AG09309 (cell line): ENCODE data around the gene DNM3.

Experiments
- DNase-seq: peaks from one replicate; pipeline ENCODE4 v3.0.0-alpha.2; 2010; ENCODE audit warnings: low read depth
- H3K4me3 ChIP-seq: 2 replicates; pipeline ENCODE4 v1.5.1; 2011; ENCODE audit warnings: mild to moderate bottlenecking, low read depth, low read length, moderate library complexity; ENCODE audit not compliant: control insufficient read depth
- TF ChIP-seq, protein P1 (sequence below): IDR thresholded peaks from 2 replicates; pipeline ENCODE4 v1.5.1; 2011; ENCODE audit warnings: mild to moderate bottlenecking, low read depth, low read length, inconsistent platforms; ENCODE audit not compliant: insufficient read depth, control insufficient read depth; ENCODE audit errors: missing control alignments

The DNM3 gene

DNA sequence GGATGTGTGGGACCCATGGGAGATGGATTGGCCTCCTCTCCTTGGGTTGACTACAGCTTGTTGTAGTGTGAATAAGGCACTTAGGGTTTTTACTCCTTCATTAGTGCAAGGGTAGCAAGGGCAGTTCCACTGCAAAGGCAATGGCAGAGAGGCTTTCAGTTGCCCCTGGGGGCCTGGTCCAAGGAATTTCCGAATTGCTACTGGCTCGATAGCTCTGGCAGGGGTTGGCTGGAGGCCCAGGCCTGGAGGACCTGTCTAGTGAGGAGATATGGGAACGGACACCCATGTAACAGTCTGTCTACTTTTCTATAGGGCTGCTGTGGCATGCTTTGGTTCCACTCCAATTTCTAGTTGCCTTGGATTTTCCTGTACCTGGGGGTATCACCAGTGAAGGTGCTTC, 360.3 kb downstream of the DNM3 start:
- no peak for DNase-seq
- no peak overlapping the region for H3K4me3 ChIP-seq
- TF ChIP-seq, protein P1, sequence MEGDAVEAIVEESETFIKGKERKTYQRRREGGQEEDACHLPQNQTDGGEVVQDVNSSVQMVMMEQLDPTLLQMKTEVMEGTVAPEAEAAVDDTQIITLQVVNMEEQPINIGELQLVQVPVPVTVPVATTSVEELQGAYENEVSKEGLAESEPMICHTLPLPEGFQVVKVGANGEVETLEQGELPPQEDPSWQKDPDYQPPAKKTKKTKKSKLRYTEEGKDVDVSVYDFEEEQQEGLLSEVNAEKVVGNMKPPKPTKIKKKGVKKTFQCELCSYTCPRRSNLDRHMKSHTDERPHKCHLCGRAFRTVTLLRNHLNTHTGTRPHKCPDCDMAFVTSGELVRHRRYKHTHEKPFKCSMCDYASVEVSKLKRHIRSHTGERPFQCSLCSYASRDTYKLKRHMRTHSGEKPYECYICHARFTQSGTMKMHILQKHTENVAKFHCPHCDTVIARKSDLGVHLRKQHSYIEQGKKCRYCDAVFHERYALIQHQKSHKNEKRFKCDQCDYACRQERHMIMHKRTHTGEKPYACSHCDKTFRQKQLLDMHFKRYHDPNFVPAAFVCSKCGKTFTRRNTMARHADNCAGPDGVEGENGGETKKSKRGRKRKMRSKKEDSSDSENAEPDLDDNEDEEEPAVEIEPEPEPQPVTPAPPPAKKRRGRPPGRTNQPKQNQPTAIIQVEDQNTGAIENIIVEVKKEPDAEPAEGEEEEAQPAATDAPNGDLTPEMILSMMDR: no peak

DNA sequence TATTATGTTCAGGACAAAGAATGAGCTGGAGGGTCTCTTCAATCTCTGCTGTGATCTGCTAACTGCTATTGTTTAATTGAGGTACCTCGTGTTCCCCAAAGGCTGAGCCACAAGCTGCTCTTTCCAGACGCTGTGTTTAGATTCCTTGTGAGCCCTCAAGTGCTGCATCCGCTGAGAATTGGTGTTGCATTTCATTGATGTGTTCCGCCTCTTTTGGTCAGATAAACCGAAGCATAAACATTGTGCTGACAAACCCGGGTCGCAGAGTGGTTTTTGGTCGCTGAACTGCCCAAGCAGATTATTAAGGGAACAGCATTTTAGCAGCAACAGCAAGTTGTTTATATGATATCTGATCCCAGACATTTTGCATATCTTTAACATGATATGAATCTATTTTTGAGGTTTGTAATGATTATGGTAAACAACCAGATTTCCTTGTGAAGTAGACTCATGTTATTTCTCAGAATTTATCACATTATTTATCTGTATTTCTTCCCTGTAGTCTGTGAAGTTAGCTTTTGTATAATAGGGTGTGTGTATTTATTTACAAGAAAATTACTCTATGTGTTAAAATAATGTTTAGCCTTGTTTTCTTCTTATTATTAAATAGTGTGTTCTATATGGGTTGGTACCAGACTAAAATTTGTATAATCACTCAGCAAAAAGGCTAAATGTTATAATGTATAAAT, 362.0 kb downstream of the DNM3 start:
- H3K4me3 ChIP-seq: no peak overlapping the region
- DNase-seq: no peak
- TF ChIP-seq, protein P1: no peak

DNA sequence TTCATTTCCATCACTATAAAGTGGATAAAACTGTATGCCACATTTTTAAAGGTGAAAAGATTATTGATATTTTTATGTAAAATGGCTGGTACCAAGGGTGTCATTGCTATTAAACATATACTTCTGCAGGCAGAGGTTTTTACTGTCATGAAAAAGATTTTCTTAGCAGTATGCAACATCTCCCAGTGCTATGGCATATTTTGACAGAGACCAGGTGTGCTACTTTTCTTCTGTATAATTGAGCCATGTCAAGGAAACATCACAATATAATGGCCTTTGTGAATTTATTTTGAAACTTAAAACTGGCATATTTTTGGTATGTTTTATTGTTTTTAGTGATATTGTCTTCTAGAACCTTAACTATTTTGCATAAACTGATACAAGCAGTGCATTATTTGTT, 362.6 kb downstream of the DNM3 start:
- DNase-seq: no peak
- TF ChIP-seq, protein P1: no peak
- no peak overlapping the region for H3K4me3 ChIP-seq

- no peak for DNase-seq
- TF ChIP-seq, protein P1: no peak
- no peak overlapping the region for H3K4me3 ChIP-seq
These were observed 365.0 kb downstream of the DNM3 start for GRCh38 chr1:172206256-172206655.

- DNase-seq: no peak
- H3K4me3 ChIP-seq: no peak overlapping the region
- TF ChIP-seq, protein P1: no peak
These were observed 367.3 kb downstream of the DNM3 start for GRCh38 chr1:172208635-172209034.

DNA sequence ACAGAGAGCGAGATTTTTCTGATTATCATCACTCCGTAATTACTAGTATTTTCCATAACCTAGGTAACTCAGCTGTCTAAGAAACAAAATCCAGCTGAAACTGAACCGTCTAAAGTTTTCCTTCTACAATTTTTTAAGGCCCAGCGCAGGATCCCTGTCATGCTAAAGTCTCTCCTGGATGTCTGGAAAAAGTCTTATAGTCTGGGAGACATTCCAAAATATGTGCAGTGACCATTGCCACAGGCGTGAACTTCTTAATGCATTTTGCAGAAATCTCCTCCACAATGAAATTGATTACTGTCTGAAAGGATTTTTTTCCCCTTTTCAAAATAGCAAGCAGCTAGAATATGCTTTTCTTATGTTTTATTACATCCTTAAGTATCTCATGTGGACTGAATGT, 369.9 kb downstream of the DNM3 start:
- no peak overlapping the region for H3K4me3 ChIP-seq
- TF ChIP-seq, protein P1: no peak
- DNase-seq: no peak
